NCI-H460 (cell line): ENCODE data around the gene ADCY1. TPM values are rescaled to one million over a fixed set of nuclear protein-coding genes. Genes with fewer than 3 reads are reported as not detected.

Experiments
- DNase-seq: peaks from one replicate; pipeline ENCODE4 v3.0.0-alpha.2; 2016; ENCODE audit warnings: low read depth; ENCODE audit errors: extremely low read depth
- total RNA-seq: library from RNA; depleted of rRNA; stranded (reverse); fragments of >200 nt; shearing (Covaris generic); gene quantifications from 2 replicates; pipeline ENCODE4 v1.2.3, GENCODE V29; 2014

The ADCY1 gene
- total RNA-seq, 1 experiment from 2014 or later = 2.3 TPM

DNA sequence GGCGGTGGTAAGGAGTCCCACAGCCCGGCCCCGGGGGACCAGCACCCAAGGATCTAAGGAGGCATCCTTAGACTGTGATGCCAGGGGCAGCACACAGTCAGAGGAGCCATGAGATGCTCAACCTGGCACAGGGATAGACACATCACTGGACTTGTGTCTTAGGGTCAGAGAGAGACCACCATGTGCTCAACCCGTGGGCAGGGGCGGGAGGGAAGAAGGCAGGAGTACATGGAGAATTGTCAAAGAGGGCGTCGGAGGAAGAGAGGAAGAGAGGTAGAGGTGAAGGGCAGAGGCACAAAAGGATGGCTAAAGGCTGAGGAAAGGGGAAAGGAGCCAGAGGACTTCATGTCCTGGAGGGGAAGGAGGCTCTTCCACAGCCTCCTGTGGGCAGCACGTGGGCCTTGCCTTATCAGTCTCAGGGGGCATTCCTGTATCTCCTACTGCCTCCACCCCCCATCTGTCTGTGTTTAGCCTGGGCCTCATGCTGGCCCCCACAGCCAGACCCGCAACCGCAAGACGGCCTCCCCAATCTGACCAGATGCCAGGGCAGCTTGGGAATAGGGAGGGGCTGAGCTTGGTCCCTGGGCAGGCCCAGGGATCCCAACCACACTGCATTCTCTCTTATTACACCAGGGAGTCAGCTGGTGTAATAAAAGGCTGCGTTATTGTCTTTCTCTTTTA is 2.2 kb downstream of the ADCY1 start:
- DNase-seq = no peak

DNA sequence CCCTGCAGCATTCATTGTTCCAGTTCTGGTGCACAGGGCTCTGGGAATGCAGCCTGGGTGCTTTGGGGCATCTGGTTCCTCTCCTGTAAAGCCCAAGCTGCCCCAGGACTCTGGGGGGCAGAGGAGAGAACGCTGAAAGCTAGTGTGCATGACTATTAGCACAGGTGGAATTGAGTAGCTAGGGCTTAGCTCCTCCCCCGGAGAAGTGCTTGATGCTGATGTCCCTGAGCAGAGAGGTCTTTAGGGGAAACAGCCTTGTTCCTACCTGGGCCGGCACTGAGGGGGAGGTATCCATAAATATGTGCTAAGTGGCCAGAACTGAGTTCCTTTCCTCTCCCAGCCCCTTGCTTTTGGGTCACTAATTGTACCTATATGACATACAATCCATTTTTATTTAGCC is 3.9 kb downstream of the ADCY1 start:
- no peak for DNase-seq

GRCh38 chr7:45578467-45578866 is 4.3 kb downstream of the ADCY1 start:
- DNase-seq = no peak

- no peak for DNase-seq
These were observed 5.2 kb downstream of the ADCY1 start for GRCh38 chr7:45579391-45579801.

GRCh38 chr7:45580053-45580872 is 6.1 kb downstream of the ADCY1 start:
- DNase-seq = no peak

GRCh38 chr7:45581271-45581780 is 7.2 kb downstream of the ADCY1 start:
- no peak for DNase-seq

- DNase-seq = no peak
These were observed 8.1 kb downstream of the ADCY1 start for GRCh38 chr7:45582136-45582749.

DNA sequence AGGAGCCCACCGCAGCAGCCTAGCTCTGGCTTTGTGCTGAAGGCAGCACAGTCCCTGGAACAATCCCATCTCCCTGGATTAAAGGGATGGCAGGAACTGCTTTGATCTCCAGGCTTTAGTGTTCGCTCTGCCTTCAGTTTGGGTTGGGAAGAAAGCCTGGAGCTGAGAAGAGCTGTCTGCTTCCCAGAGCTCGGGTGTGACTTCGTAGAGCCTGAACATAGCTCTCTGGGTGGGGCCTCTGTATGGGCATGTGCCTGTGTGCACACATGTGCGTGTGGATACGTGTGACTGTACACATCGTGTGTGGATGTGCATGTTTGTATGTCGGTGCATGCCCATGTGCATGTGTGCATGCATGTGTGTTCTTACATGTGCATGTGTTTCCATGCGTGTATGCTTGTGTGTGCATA is 8.7 kb downstream of the ADCY1 start:
- DNase-seq = no peak

DNA sequence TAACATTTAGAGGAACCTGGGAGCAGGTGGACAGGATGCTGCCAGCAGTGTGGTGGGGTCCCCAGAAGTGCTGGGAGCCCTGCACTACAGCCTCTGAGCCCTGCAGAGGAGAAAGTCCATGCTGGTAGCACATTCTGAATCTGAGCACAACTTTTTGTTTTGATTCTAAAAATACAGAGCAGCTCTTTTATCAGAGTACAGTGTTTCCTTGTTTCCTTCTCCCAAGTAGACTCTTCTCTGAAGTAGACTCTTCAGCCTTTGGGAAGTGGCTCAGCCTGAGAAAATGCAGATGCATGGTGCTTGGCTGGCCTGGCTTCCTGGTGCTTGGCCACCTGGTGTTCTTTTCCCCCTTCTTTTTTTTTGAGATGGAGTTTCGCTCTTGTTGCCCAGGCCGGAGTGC is 9.1 kb downstream of the ADCY1 start:
- no peak for DNase-seq

DNA sequence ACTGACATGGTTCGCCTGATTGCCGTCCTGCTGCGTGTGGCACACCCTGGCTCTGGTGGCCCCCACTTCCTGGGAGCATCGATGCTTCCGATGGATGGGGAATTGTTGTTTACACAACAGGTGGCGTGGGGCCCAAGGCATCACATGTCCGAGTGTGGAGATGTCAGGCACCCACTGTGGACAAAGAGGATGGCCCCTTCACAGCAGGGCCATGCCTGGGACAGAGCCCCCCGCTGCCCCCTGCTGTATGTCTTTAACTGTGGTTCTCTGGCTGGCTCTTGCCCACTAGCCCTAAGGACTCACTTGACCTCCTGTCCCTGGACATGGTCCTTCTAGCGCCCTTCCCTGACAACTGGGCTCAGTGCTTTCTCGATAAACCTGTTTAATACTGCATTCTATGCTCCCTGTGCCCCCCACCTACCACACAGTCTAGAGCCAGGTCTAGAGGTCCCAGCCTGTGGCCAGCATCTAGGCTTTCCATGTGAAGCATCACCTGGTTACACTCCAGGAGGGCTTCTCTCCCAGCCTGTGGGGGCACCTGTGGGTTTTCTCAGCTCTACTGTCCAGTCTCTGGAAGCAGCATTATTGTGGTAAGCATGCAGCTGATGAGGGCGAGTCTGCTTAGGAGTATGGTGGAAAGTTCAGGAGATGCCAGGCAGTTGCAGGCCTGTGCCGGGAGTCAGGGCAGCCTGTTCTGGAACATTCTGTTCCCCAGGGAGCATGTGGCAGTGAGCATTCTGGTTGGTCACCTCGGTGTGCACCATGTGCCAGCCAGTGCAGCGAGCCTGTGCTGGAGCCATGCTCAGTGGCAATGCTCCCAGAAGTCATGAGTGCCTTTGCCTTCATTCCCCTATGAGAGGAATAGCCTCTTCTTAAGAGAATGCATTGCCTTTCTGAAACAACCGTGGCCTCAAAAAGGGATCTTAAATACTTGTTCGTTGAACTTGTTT is 10.4 kb downstream of the ADCY1 start:
- DNase-seq = no peak

GRCh38 chr7:45585628-45586027 is 11.5 kb downstream of the ADCY1 start:
- DNase-seq = no peak

GRCh38 chr7:45586542-45587520 is 12.7 kb downstream of the ADCY1 start:
- DNase-seq = no peak

- no peak for DNase-seq
These were observed 14.3 kb downstream of the ADCY1 start for GRCh38 chr7:45588466-45588865.

DNA sequence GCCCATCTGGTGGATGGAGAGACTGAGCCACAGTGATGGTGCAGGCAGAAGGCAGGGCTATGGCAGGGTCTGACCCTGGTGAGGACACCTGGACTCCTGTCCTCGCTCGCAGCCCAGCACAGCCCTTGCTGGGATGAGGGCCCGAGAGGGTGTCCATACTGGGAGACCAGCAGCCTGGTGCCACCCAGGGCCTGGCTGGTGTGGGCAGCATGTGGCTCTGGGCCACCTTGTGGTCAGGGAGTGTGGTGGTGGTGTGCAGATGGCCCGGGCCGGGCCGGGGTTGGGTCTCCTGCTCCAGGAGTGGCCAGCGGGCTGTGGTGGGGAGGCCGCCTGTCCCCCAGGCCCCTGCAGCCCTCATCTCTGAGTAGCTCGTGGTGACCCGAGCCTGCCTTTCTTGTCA is 14.9 kb downstream of the ADCY1 start:
- no peak for DNase-seq

- no peak for DNase-seq
These were observed 15.9 kb downstream of the ADCY1 start for GRCh38 chr7:45589915-45590678.

DNA sequence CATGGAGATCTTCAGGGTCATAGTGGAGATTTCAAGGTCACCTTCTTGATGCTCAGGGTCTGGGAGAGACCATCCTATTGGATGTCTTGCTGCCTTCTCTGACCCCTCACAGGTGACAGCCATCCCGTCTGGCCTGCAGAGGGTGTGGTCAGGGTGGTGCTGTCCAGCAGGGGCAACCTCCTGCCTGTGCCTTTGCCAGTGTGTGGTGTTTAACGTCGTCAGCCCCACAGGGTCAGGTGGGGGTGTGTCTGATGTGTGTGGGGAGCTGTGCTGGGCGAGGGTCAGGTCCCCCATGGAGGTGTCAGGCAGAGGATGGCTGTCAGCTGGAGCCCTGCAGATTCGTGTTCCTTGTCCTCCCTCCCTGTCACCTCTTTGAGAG is 16.5 kb downstream of the ADCY1 start:
- DNase-seq = no peak

DNA sequence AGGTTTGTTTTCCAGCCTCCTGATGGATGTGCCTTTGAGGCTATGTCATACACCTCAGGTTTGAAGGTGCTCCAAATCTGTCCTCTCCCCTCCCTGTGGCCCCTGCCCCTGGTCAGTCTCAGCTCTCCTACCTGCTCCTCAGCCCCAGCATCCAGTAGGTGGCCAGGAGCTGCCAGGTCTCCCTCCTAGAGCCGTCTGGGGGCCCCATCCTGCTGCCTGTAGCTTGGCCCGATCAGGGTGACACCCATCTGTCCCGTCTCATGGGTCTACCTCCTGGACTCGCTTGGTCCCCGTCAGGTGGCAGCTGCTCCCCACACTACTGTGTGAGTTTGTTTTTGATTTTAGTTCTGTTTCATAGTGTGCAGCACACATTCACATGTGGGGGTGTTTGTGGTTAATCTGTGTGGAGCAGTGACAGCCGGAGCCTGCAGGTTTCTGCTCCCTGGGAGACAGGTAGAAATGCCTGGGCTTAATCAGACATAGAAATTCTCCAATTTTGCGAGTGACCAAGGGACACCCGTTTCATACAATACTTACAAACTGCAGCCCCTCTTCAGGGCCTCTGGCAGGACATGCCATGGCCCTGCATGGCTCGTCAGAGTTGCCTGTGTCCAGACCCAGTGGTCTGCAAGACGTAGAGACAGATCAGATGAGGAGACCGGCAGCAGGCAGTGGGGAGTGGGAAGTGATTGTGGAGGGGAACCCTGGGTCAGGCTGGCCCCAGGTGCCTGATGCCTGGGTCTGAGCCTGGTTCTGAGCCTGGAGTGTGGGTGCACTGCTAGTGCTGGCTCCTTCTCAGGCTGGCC is 17.1 kb downstream of the ADCY1 start:
- no peak for DNase-seq
